Lower leg skin (tissue), 4 donors: ENCODE data around the gene LOXL1. TPM values are rescaled to one million over a fixed set of nuclear protein-coding genes. Genes with fewer than 3 reads are reported as not detected.

Experiments used
- DNase-seq, 2 donors: peaks; one replicate each; pipeline ENCODE4 v3.0.0-alpha.2; 2019; ENCODE audit warnings: low spot score in 2 of 2
- H3K4me3 ChIP-seq: fragments of 200-600 bp; sonication (generic); 2 replicates; pipeline ENCODE4 v1.5.1; 2017; ENCODE audit warnings: mild to moderate bottlenecking, low read depth; ENCODE audit not compliant: poor library complexity, severe bottlenecking
- CTCF ChIP-seq, 3 donors: fragments of 450-650 bp; IDR thresholded peaks; one replicate each; pipeline ENCODE4 v1.5.1; 2016; ENCODE audit warnings: antibody characterized with exemption in 3 of 3, mild to moderate bottlenecking in 3 of 3, moderate library complexity in 2 of 3
- POLR2A ChIP-seq, 2 donors: fragments of 450-650 bp; IDR thresholded peaks; one replicate each; pipeline ENCODE4 v1.6.1; 2016 to 2017; ENCODE audit warnings: antibody characterized with exemption in 2 of 2, mild to moderate bottlenecking in 1 of 2, moderate library complexity in 1 of 2
- WGBS, 2 donors: methylation state at CpG; one replicate each; pipeline ENCODE4 v1.1.5; 2018; 5-methylcytosine and 5-hydroxymethylcytosine counted together
- intact Hi-C: fragments of 100-400 bp; cut with DNase I; formaldehyde crosslinking; loops from one replicate; pipeline ENCODE4 v1.15.0; 2023; ENCODE audit warnings: low total_unique reads
- total RNA-seq, 4 donors: library from RNA; depleted of rRNA; stranded (reverse); fragments of >200 nt; gene quantifications; one replicate each; pipeline ENCODE4 v1.1.0, GENCODE V29; 2016

The LOXL1 gene
- total RNA-seq, 4 donors from 2014 or later = 4.6 to 8.2 (median 6.6) TPM

GRCh38 chr15:73964736-73965093 lies 38.5 kb downstream of the LOXL1 start:
- WGBS, 2 donors = 5 to 6% methylated on average over 10 to 11 of the region's 11 CpGs

DNA sequence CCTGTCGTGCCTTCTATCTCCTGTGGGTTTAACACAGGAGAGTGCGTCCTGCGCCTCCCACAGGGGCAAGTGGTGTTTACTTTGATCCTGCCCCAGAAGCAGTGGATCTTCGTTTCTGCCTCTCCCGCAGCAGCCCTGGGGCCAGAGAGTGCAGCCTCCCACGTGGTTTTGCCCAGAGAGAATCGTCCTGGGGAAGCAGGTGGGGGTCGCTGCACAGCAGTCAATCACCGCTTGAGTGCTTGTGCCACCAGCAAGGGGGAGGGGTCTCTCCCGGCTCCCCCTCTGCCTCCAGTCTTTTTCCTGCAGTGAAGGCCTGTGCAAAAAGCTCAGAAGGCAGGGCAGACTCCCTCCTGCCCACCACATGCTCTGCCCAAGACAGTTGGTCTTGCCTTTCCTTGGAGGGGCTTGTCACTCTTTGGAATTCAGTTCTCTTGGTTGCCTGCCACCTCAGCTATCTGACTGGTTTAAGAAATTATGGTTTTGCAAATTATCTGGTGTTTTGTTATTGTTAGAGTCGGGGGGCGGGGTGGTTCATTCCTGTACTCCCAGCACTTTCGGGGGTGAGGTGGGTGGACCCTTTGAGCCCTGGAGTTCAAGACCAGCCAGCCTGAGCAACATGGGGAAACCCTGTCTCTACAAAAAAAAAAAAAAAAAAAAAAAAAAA lies 39.0 kb downstream of the LOXL1 start:
- DNase-seq = peak in 1 of 2 donors; percentile 79
- H3K4me3 ChIP-seq = no peak overlapping the region
- TF ChIP-seq POLR2A (IDR thresholded peaks at IDR 0.05) (no peak), CTCF (IDR thresholded peaks at IDR 0.05) (no peak)
- intact Hi-C loops = loop anchor here (5.0 to 10.0 kb wide), 2 partner anchors 82 to 360 kb away; no protein-coding TSS in a partner anchor
- WGBS, 2 donors = 25 to 30% methylated on average over 8 to 13 of the region's 13 CpGs

More at GRCh38 chr15:73964736-73965093, 38.5 kb downstream of the LOXL1 start:
- no peak overlapping the region for H3K4me3 ChIP-seq
- intact Hi-C loops = loop anchor here (5.0 to 10.0 kb wide), 2 partner anchors 83 to 360 kb away; no protein-coding TSS in a partner anchor
- TF ChIP-seq POLR2A (IDR thresholded peaks at IDR 0.05) = no peak
- TF ChIP-seq CTCF (IDR thresholded peaks at IDR 0.05) = peak in 1 of 3 donors; percentile 66
- peak; percentile 83 to 97 for DNase-seq

DNA sequence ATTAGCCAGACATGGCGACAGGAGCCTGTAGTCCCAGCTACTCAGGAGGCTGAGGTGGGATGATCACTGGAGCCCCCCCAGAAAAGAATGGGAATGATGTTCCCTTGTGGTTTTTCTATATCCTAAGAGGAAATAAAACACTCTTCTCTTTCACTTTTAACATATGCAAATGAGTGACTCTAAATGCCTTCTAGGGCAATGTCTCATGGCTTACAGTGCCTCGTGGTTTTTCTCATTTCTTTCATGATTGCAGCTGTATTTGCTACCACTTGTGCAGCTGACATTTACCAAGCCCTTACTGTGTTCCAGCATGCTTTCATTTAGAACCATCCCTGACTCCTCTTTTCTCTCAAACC lies 39.5 kb downstream of the LOXL1 start:
- no peak for DNase-seq
- no peak overlapping the region for H3K4me3 ChIP-seq
- WGBS, 2 donors = 37 to 40% methylated on average over 2 of the region's 2 CpGs
- intact Hi-C loops = loop anchor here (5.0 to 10.0 kb wide), 2 partner anchors 82 to 359 kb away; no protein-coding TSS in a partner anchor
- TF ChIP-seq CTCF (IDR thresholded peaks at IDR 0.05) = no peak
- TF ChIP-seq POLR2A (IDR thresholded peaks at IDR 0.05) = no peak

DNA sequence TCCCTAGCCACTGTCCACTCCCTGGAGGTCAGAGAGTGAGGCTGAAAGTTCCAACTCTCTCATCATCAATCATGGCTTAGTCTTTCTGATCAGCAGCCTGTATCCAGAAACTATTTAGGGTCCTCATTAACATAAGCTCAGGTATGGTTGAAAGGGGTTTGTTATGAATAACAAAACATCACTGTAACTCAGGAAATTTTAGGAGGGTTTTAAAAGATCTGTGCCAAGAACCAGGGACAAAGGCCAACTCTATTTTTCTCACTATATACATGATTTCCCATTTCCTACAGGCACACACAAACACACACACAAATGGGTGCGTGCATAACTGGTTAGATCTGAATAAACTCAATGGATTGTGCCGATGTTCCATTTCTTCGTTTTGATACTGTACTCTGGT lies 42.2 kb downstream of the LOXL1 start:
- WGBS, 2 donors = 74 to 98% methylated on average over 3 of the region's 3 CpGs
- intact Hi-C loops = loop anchor here (5.0 to 10.0 kb wide), 2 partner anchors 79 to 356 kb away; no protein-coding TSS in a partner anchor
- no peak for TF ChIP-seq CTCF (IDR thresholded peaks at IDR 0.05)
- TF ChIP-seq POLR2A (IDR thresholded peaks at IDR 0.05) = no peak
- no peak for DNase-seq
- H3K4me3 ChIP-seq = no peak overlapping the region

- intact Hi-C loops = loop anchor here (5.0 to 10.0 kb wide), 2 partner anchors 78 to 356 kb away; no protein-coding TSS in a partner anchor
- TF ChIP-seq POLR2A (IDR thresholded peaks at IDR 0.05) (no peak), CTCF (IDR thresholded peaks at IDR 0.05) (no peak)
- WGBS, 2 donors = 73 to 81% methylated on average over 6 of the region's 6 CpGs
- H3K4me3 ChIP-seq = no peak overlapping the region
- DNase-seq = peak in 1 of 2 donors; percentile 65
Measured at GRCh38 chr15:73969151-73969759, 43.0 kb downstream of the LOXL1 start.
